COLO829 (cell line): ENCODE measurements around the gene USP2.

Experiments
- DNase-seq: peaks from one replicate; pipeline ENCODE4 v3.0.0; 2012; ENCODE audit warnings: low spot score

Gene USP2

GRCh38 chr11:119306373-119306890, 75.1 kb downstream of the USP2 start:
- DNase-seq: no peak

DNA sequence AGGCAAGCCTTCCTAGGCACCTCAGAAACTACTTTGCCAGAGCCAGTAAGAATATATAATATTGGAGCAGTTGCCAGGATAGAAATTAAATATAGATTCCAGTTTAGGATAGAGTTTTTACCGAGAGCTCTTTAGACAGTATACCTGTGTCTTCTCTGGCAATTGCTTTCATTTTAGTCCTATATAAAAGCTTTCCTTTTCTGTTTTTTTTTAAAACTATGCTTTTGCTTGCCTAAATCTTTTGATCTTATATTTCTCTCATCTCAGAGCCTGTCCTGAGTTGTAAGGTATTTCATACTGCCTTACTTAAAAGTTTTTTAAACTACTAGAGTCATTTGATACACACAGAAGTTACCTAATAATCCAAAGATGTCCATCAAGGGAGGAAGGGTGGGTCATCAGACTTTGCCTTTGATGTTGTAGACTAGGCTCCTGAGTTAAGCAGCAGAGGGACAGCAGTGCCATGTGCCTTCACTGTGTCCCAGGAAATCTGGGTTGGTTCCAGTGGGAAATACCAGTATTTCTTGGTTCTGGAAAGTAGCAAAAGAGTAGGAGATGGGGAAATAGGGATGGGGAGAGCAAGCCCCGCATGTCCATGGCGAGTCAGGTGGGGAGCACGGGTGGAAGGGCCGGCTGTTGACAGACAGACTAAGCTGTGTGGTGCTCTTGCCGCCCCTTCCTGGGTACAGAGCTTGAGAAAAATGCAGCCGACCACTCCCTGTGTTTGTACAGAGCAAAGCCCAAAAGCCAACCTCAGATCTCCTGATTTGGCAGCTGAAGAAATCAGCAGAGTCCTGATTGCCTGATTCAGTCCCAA, 75.7 kb downstream of the USP2 start:
- no peak for DNase-seq
